SIG-M5 (cell line): ENCODE results near the gene MAN2A2.
"Not testable (repeated sequence)": the region's sequence is repeated elsewhere in the genome, so short reads cannot be mapped to it uniquely, and the experiment has no call there.

Experiments used
- DNase-seq: peaks from one replicate; lab custom pipeline; 2025; lab: John Stamatoyannopoulos, UW

Gene MAN2A2

GRCh38 chr15:90905306-90906180 lies 2.4 kb downstream of the MAN2A2 start:
- DNase-seq: no peak

- no peak for DNase-seq
These were observed 3.2 kb downstream of the MAN2A2 start for GRCh38 chr15:90906181-90906849.

DNA sequence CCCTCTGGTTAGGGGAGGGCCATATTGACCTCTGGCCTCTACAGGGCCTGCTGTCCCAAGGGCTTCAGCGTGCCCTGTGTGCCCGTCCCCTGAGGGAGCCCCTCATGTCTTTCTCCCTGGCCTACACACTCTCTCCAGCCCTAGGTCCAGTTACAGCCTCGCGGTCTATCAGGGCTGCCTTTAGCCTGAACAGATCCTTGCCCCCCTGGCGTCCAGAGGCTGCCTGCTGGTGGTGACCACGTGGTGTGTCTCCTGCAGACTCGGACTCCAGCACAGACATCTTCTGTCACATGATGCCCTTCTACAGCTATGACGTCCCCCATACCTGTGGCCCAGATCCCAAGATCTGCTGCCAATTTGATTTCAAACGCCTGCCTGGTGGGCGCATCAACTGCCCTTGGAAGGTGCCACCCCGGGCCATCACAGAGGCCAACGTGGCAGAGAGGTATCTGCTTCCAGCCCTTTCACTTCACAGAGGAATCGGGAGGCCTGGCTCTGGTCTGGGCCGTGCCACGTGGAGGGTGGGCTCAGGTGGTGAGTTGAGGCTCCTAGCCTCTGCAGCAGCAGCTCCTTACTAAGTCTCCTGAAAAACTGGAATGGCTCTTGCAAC lies 4.1 kb downstream of the MAN2A2 start:
- DNase-seq: no peak

DNA sequence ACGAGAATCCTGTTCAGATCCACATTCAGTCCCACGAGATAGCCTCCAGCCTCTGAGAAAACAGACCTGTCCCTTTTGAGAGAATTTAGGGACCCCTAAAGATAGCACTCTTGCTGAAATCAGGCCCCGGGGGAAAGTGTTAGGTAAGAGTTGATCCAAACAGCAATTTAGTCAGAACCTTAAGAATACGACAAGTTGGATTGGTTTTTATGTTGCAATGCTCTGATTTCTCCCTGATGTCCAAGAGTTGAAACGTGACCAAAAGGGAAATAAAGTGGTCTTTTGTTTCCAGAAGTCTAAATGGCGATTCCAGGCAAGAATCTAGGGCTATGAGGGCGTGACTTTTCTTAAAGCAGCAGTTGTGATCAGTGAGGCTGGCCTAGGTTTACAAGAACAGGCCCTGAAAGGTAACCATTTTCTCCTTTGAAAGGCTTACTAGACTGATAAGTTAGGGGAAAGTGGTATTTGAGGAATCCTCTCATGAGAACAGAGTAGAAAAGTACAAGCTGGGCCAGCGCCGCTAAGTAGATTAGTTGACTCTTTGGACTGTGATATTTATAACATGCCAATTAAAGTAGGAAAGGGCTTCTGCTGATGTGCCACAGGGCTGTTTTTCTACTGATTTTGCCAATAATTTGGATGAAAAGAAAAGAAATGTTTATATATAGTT lies 4.9 kb downstream of the MAN2A2 start:
- no peak for DNase-seq

DNA sequence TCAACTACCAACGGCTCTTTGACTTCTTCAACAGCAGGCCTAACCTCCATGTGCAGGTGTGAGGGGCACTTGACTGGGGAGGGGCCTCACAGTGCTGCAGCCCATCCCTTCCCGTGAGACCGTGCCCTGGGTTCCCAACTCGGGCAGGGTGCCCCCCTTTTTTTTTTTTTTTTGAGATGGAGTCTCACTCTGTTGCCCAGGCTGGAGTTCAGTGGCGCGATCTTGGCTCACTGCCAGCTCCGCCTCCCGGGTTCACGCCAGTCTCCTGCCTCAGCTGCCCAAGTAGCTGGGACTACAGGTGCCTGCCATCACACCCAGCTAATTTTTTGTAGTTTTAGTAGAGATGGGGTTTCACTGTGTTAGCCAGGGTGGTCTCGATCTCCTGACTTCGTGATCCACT lies 6.3 kb downstream of the MAN2A2 start:
- not testable (repeated sequence) for DNase-seq

DNA sequence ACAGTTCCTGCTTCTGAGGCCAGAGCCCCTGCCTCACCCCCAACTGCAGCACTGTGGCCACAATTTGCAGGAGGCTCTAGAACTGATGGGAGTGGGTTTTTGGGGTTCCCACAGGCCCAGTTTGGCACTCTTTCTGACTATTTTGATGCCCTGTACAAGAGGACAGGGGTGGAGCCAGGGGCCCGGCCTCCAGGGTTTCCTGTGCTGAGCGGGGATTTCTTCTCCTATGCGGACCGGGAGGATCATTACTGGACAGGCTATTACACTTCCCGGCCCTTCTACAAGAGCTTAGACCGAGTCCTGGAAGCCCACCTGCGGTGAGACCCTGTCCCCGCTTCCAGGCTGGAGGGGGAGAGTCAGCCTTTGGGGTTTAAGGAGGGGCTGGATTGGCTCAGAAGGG lies 6.9 kb downstream of the MAN2A2 start:
- no peak for DNase-seq

GRCh38 chr15:90910441-90911301 lies 7.6 kb downstream of the MAN2A2 start:
- DNase-seq: no peak

GRCh38 chr15:90911302-90911623 lies 8.2 kb downstream of the MAN2A2 start:
- no peak for DNase-seq

DNA sequence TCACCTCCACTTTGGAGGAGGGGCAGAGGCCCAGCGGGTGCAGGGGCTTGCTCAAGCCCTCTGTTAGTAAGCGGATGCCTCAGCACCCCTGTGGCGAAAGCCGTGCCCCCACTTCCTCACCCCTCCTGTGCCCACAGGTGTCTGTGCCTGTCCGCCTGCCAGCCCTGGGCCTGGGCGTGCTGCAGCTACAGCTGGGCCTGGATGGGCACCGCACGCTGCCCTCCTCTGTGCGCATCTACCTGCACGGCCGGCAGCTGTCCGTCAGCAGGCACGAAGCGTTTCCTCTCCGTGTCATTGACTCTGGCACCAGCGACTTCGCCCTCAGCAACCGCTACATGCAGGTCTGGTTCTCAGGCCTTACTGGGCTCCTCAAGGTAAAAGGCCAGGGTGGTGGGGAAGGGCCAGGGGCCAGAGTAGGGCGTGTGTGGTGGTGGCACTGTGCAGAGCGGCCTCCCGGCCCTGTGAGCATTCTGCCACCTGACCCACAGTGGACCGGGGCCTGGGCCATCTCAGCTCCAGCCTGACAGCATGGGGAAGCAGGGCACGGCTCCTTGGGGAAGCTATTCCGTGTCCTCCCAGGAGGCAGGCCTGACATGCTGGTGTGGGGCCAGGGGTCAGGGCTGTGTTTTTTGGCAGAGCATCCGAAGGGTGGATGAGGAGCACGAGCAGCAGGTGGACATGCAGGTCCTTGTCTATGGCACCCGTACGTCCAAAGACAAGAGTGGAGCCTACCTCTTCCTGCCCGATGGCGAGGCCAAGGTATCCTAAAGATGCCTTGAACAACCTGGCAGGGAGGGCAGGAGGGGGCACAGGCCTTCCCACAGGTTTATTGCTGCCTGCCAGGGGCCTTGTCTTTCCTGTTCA lies 9.0 kb downstream of the MAN2A2 start:
- DNase-seq: no peak

- no peak for DNase-seq
These were observed 9.6 kb downstream of the MAN2A2 start for GRCh38 chr15:90912770-90913075.

- DNase-seq: no peak
These were observed 10.4 kb downstream of the MAN2A2 start for GRCh38 chr15:90913398-90913944.

- no peak for DNase-seq
These were observed 11.4 kb downstream of the MAN2A2 start for GRCh38 chr15:90914305-90915080.

DNA sequence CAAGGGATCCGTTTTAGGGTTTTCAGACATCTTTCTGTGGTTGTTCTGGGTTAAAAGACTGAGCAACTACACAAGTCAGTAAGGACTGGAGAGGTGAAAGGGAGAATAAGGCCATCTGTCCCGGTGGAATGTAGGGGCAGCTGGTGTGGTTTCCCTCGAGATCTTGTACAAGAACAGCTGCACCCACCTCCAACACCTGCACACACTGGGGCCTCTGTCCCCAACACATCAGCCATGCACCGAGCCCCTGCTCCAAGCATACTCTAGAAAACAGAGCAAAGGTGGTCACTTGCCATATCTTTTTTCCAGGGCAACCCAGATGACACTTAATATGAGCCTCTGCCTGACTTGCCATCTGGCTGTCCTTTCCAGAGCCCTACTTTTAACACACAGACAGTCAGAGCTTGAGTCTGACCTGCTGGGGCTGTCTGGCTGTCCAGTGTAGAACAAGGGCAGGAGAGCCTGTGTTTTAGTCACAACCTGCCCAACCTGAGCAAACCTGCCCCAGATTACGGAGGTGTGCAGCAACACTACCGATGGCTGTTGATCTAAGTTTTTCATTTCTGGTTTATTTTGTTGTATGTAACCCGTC lies 12.2 kb downstream of the MAN2A2 start:
- DNase-seq: no peak

- no peak for DNase-seq
These were observed 12.8 kb downstream of the MAN2A2 start for GRCh38 chr15:90915808-90916440.

GRCh38 chr15:90916461-90916860 lies 13.4 kb downstream of the MAN2A2 start:
- no peak for DNase-seq

GRCh38 chr15:90917569-90917968 lies 14.5 kb downstream of the MAN2A2 start:
- DNase-seq: no peak

DNA sequence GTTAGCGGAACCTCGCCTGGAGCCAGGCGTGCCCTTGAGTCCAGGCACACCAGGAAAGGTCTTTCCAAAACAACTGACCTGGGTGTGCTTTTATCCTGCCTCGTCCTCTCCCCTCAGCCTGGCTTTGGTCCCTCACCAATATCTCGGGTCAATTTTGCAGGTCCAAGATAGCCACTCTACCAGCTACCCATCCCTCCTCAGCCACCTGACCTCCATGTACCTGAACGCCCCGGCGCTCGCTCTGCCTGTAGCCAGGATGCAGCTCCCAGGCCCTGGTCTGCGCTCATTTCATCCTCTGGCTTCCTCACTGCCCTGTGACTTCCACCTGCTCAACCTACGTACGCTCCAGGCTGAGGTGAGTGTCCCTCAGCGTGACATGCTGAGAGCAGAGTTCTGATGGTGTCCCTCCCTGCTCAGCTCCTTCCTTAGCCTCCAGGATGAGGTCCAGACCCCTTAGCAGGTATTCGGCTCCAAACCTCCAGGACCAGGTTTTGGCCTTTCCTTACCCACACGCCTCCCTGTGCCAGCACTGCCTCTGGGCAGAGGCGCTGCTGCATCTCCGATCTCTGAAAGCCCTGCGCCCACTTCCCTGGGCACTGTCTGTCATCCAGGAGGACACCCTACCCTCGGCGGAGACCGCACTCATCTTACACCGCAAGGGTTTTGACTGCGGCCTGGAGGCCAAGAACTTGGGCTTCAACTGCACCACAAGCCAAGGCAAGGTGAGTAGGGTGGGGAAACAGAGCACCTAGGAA lies 15.1 kb downstream of the MAN2A2 start:
- DNase-seq: no peak

- no peak for DNase-seq
These were observed 15.7 kb downstream of the MAN2A2 start for GRCh38 chr15:90918835-90919234.
